ENCODE results near the gene RABIF.
"Not testable (repeated sequence)": the region's sequence is repeated elsewhere in the genome, so short reads cannot be mapped to it uniquely, and the experiment has no call there.

RABIF gene

DNA sequence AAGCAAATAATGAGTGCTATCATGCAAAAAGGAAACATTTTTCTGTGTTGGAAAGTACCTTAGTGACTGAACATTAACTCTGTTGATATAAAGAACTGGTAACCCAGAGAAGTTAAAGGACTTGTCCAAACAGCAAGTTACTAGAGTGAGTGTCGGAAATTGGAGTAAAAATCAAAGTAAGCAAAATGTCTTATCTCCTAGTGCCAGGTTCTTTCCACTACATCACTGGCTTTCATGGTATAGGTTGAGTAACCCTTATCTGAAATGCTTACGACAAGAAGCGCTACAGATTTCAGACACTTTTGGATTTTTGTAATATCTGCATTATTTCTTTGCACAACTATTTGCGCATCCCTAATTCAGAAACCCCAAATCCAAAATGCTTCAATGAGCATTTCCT lies 16.4 kb upstream of the RABIF start:
- ATAC-seq (replicated peaks) (no peak), DNase-seq (no peak)
- no peaks in the 10 kb centered on the region for H3K9me3 Mint-ChIP-seq
- peaks cover 55% of the 10 kb centered on the region for H3K36me3 Mint-ChIP-seq (ENCODE audit: insufficient read depth)
- H3K4me1 Mint-ChIP-seq (ENCODE audit: low read depth in 2 of 2), result no peaks in the 10 kb centered on the region
- H3K4me3 Mint-ChIP-seq, result no peak overlapping the region
- H3K27ac Mint-ChIP-seq, result no peak overlapping the region
- no peaks in the 10 kb centered on the region for H3K27me3 Mint-ChIP-seq

DNA sequence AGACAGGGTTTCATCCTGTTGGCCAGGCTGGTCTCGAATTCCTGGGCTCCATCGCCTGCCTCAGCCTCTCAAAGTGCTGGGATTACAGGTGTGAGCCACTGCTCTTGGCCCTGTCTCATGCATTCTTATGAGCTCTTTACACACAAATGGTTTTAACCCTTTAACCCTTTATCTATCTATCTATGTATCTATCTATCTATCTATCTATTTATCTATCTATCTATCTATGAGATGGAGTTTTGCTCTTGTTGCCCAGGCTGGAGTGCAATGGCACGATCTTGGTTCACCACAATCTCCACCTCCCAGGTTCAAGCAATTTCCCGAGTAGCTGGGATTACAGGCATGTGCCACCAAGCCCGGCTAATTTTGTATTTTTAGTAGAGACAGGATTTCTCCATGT lies 14.9 kb upstream of the RABIF start:
- ATAC-seq (replicated peaks); H3K4me3 Mint-ChIP-seq; DNase-seq; H3K4me1 Mint-ChIP-seq (ENCODE audit: low read depth in 2 of 2); H3K9me3 Mint-ChIP-seq; H3K27me3 Mint-ChIP-seq: not testable (repeated sequence)
- H3K36me3 Mint-ChIP-seq (ENCODE audit: insufficient read depth), result peaks cover 44% of the 10 kb centered on the region
- H3K27ac Mint-ChIP-seq, result peak overlapping the region in 1 of 2 donors; percentile 63

DNA sequence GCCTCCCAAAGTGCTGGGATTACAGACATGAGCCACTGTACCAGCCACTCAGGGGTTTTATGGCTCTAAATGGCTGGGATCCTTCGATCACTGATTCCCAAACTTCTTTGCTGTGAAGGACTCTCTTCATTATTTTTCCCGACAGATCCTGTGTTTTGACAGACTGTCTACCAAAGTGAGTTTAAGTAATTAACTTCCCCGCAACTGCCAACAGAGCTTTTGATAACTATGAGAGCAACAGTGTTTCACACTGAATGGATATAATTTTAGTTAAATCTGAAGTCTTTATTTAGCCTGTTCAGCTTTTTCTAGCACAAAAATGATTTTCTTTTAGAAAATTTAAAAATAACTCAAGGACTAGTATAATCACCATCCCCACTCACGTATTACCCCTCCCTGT lies 12.6 kb upstream of the RABIF start:
- Mint-ChIP-seq H3K4me3 (no peak overlapping the region), H3K36me3 (ENCODE audit: insufficient read depth) (peaks cover 42% of the 10 kb centered on the region), H3K27ac (no peak overlapping the region), H3K4me1 (ENCODE audit: low read depth in 2 of 2) (no peaks in the 10 kb centered on the region), H3K9me3 (no peaks in the 10 kb centered on the region), H3K27me3 (no peaks in the 10 kb centered on the region)
- DNase-seq (no peak), ATAC-seq (replicated peaks) (no peak)

DNA sequence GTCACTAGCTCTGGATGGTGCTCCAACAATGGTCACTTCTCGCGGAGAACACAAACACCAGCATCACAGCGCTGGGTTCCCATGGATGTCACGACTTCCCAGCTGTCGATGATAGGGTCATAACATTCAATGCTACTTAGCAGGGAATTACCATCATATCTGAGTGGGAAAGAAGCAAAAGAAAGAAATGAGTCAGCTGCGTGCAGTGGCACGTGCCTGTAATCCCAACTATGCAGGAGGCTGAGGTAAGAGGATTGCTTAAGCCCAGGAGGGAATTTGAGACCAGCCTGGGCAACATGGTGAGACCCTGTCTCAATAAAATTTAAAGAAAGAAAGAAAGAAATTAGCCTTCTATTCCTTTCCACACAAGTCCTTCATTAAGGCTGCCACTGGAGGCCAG lies 3.6 kb upstream of the RABIF start:
- no peak overlapping the region for H3K4me3 Mint-ChIP-seq
- H3K27me3 Mint-ChIP-seq, result no peaks in the 10 kb centered on the region
- peaks cover 7 to 11% of the 10 kb centered on the region in 2 donors for H3K4me1 Mint-ChIP-seq (ENCODE audit: low read depth in 2 of 2)
- DNase-seq, result no peak
- H3K36me3 Mint-ChIP-seq (ENCODE audit: insufficient read depth), result peaks cover 59% of the 10 kb centered on the region
- no peak overlapping the region for H3K27ac Mint-ChIP-seq
- H3K9me3 Mint-ChIP-seq, result no peaks in the 10 kb centered on the region
- ATAC-seq (replicated peaks), result no peak

DNA sequence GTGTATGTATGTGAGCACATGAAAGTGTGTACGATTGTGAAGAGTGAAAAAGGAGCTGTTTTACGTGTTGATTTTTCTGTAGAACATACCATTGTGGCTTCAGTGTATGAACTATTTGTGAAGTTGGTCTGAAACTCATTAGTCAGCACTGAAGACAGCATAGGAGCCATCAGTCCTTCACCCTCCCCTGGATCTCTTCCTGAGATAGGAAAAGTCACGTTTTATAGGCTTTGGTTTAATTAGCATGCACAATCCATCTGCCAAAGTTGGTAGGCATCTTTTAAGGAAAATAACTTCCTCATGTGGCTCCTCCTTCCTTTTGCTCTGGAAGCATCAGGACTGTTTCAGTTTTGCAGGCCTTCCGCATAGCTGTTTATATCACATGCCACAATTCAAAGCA lies 1.4 kb upstream of the RABIF start:
- no peak for ATAC-seq (replicated peaks)
- Mint-ChIP-seq H3K36me3 (ENCODE audit: insufficient read depth) (peaks cover 50% of the 10 kb centered on the region), H3K27me3 (no peaks in the 10 kb centered on the region), H3K27ac (peak overlapping the region in 1 of 2 donors; percentile 89), H3K4me1 (ENCODE audit: low read depth in 2 of 2) (peaks cover 7 to 11% of the 10 kb centered on the region in 2 donors), H3K4me3 (no peak overlapping the region), H3K9me3 (no peaks in the 10 kb centered on the region)
- no peak for DNase-seq

DNA sequence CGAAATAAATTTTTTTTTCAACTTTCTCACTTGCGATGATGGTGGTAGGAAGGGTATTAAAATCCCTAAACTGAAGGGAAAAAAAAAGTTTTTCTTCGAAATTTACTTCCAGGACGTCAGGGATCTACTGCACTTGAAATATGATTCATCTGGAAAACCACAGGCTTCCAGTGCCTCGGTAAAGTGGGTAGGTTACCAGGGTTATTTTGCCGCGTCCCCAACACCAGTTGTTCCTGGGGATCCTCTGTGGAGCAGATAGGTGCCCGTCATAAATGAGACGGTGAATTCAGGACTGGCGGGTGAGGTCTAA lies 773 bp downstream of the RABIF start:
- H3K27me3 Mint-ChIP-seq, result no peaks in the 10 kb centered on the region
- peak overlapping the region; percentile 89 to 94 for H3K27ac Mint-ChIP-seq
- no peak for DNase-seq
- peaks cover 34% of the 10 kb centered on the region for H3K36me3 Mint-ChIP-seq (ENCODE audit: insufficient read depth)
- peak overlapping the region; percentile 84 to 89 for H3K4me3 Mint-ChIP-seq
- H3K4me1 Mint-ChIP-seq (ENCODE audit: low read depth in 2 of 2), result peaks cover 13 to 14% of the 10 kb centered on the region in 2 donors
- no peaks in the 10 kb centered on the region for H3K9me3 Mint-ChIP-seq
- ATAC-seq (replicated peaks), result no peak

DNA sequence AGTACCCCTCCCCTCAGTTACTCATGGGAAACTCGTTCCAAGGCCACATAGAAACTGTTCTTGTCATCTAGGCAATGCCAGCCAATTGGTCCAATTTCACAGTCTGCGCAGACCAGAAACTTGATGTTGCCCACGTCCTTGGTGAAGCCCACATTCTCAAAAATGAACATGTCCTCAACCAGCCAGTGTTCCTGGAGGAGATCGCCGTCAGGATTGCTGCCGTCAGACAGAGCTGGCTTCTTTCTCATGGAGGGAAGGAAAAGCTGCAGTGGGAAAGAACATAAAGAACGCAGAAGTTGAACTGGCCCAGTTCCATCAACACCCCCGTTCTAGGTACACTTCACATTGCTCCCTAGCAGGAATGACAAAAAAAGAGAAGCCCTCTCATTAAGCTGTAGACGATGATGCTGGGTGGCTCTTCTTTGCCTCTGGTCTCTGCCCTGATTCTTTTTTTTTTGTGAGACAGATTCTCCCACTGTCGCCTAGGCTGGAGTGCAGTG lies 7.9 kb downstream of the RABIF start:
- Mint-ChIP-seq H3K27ac (peak overlapping the region in 1 of 2 donors; percentile 25), H3K27me3 (no peaks in the 10 kb centered on the region), H3K9me3 (no peaks in the 10 kb centered on the region), H3K4me3 (no peak overlapping the region), H3K36me3 (ENCODE audit: insufficient read depth) (peaks cover 31% of the 10 kb centered on the region), H3K4me1 (ENCODE audit: low read depth in 2 of 2) (peaks cover 7 to 11% of the 10 kb centered on the region in 2 donors)
- ATAC-seq (replicated peaks) (no peak), DNase-seq (no peak)

DNA sequence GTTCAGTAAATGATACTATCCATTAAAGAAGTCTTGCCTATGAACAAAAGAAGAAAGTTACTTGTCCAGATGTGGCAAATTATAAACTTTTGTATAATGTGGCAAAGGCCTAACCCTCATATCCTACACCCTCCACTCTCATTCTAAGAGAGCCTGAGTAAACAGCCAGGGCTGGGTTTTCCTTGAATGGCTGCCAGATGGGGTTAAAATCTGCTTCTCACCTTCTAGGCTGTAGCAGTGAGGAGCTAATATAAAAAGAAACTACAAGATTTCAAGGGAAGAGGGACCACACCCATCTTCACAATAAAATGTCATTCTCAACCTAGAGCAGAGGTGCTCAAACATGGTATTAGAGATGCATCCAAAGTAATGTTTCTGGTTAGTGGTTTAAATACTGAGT lies 8.9 kb downstream of the RABIF start:
- DNase-seq, result no peak
- H3K9me3 Mint-ChIP-seq, result no peaks in the 10 kb centered on the region
- no peak overlapping the region for H3K27ac Mint-ChIP-seq
- peaks cover 4 to 11% of the 10 kb centered on the region in 2 donors for H3K4me1 Mint-ChIP-seq (ENCODE audit: low read depth in 2 of 2)
- H3K36me3 Mint-ChIP-seq (ENCODE audit: insufficient read depth), result peaks cover 36% of the 10 kb centered on the region
- H3K4me3 Mint-ChIP-seq, result no peak overlapping the region
- ATAC-seq (replicated peaks), result no peak
- H3K27me3 Mint-ChIP-seq, result no peaks in the 10 kb centered on the region

DNA sequence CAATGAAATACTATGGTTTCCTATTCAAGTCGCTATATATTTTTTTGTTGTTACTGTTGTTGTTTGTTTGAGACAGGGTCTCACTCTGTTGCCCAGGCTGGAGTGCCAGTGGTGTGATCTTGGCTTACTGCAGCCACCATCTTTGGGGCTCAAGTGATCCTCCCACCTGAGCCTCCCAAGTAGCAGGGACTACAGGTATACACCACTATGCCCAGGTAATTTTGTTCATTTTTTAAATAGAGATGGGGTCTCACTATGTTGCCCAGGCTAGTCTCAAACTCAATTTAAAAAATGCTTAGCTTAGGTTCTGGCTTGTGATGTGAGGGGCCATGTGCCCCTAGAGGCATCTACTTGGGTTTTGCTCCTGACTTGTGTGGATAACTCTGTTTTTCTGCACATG lies 9.8 kb downstream of the RABIF start:
- H3K27me3 Mint-ChIP-seq, result no peaks in the 10 kb centered on the region
- peaks cover 36% of the 10 kb centered on the region for H3K36me3 Mint-ChIP-seq (ENCODE audit: insufficient read depth)
- H3K9me3 Mint-ChIP-seq, result no peaks in the 10 kb centered on the region
- ATAC-seq (replicated peaks), result no peak
- H3K27ac Mint-ChIP-seq, result no peak overlapping the region
- H3K4me3 Mint-ChIP-seq, result no peak overlapping the region
- peaks cover 3 to 11% of the 10 kb centered on the region in 2 donors for H3K4me1 Mint-ChIP-seq (ENCODE audit: low read depth in 2 of 2)
- DNase-seq, result no peak

DNA sequence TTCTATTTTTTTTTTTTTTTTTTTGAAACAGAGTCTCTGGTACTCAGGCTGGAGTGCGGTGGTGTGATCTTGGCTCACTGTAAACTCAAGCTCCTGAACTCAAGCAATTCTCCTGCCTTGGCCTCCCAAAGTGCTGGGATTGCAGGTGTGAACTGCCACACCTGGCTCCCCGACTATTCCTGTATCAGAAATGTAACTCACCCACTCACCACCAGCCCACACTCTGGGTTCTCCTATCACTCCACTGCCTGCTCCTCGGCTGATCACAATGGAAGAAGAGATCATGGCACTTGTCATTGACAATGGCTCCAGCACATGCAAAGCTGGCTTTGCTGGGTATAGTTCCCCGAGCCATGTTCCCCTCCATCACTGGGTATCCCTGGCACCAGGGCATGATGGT lies 15.9 kb downstream of the RABIF start:
- Mint-ChIP-seq H3K4me3 (no peak overlapping the region), H3K36me3 (ENCODE audit: insufficient read depth) (peaks cover 19% of the 10 kb centered on the region), H3K27ac (no peak overlapping the region), H3K4me1 (ENCODE audit: low read depth in 2 of 2) (no peaks in the 10 kb centered on the region), H3K27me3 (peaks cover 9 to 11% of the 10 kb centered on the region in 2 donors), H3K9me3 (no peaks in the 10 kb centered on the region)
- no peak for DNase-seq
- ATAC-seq (replicated peaks), result no peak

DNA sequence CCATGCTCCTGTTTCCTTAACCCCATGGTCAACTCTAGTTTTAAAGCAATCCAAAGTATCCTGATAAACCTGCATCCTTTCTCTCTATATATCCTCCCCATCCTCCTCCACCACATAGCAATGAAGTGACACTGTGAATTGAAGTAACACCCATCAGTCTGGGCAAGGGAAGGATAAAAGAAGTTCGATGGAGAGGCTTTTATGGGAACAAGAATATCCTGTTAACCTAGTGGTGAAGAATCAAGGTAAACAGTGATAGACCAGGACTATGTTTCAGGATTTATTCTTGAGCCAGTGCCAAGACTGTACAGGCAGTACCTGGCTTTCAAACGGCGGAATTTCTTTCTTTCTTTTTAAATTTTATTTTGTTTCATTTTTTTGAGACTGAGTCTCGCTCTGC lies 17.6 kb downstream of the RABIF start:
- Mint-ChIP-seq H3K36me3 (ENCODE audit: insufficient read depth) (peaks cover 16% of the 10 kb centered on the region), H3K27me3 (peaks cover 16 to 19% of the 10 kb centered on the region in 2 donors), H3K9me3 (no peaks in the 10 kb centered on the region), H3K4me1 (ENCODE audit: low read depth in 2 of 2) (no peaks in the 10 kb centered on the region), H3K4me3 (no peak overlapping the region), H3K27ac (no peak overlapping the region)
- ATAC-seq (replicated peaks), result no peak
- no peak for DNase-seq

DNA sequence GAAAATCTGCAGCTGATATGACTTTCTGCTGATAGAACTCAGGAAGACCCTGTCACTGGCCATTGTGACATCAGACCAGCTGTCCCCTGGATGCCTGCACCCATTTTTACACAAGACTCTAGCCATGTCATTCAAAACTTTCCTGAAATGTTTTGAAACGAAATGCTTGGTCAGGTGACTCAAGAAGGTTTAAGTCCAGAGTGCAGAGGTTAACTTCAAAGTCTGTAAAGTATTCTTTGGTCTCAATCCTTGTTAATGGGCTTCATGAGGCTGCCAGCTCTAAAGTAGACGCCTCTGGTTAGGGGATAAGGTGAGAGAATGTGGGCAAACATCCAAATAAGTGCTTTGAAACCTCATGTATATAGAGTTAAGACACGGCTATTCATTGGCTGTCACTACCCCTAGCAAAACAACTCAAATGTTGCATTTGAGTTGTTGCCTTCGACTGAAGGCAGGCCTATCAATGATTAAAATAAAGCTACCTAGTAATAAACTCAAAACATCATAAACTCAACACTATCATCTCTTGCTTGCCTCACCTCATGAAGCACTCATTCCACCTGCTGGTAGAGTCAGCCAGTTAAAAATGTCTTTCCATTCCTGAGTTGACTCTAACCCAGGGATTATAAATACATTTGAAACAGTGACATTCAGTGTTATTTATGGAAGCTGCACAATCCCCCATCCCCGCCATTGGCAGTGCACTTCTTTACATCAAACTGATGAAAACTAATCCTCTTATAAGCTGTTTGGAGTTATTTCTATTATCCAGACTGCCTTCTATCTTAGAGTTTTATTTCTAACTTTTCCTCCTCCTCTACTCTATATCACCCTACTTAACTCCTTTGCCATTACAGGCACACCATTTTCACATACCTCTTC lies 26.0 kb downstream of the RABIF start:
- no peak for DNase-seq
- no peak overlapping the region for H3K27ac Mint-ChIP-seq
- H3K4me3 Mint-ChIP-seq, result peak overlapping the region; percentile 81 to 88
- no peaks in the 10 kb centered on the region for H3K9me3 Mint-ChIP-seq
- H3K27me3 Mint-ChIP-seq, result peaks cover 65 to 83% of the 10 kb centered on the region in 2 donors
- H3K4me1 Mint-ChIP-seq (ENCODE audit: low read depth in 2 of 2), result peaks cover 11 to 12% of the 10 kb centered on the region in 2 donors
- H3K36me3 Mint-ChIP-seq (ENCODE audit: insufficient read depth), result peaks cover 3% of the 10 kb centered on the region
- no peak for ATAC-seq (replicated peaks)

DNA sequence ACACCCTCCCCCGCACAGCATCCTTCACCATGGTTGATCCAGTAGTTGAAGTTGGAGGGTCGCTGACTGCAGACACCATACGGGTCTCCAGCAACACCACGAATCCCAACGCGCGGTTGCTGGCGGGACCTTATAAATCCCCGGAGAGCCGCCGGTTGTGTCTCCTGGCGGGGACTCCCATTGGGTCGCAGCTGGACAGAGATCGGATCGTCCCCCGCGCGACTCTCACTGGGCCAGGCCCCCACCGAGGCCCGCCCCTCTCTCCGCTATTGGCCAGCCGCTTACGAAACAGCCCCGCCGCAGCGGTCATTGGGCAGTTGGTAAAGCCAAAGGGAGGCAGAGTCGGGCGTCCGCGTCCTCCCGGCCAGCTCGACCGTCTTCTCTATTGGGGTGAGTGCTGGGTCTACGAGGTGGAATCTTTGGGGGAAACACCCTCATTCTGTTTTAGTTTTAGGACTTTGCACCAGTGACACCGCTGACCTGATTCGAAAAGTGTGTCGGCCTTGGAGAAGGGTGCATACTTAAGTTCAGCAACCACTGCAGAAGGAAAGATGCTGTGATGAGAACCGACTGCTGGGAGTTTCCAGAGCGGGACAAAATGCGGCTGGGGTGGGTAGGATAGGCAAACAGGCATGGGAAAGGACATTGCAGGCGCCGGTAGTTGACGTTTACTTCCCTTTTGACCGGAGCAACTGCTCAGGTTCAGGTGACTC lies 27.4 kb downstream of the RABIF start:
- Mint-ChIP-seq H3K27me3 (peaks cover 60 to 75% of the 10 kb centered on the region in 2 donors), H3K36me3 (ENCODE audit: insufficient read depth) (no peaks in the 10 kb centered on the region), H3K4me3 (peak overlapping the region; percentile 81 to 88), H3K27ac (peak overlapping the region in 1 of 2 donors; percentile 77), H3K9me3 (no peaks in the 10 kb centered on the region), H3K4me1 (ENCODE audit: low read depth in 2 of 2) (peaks cover 11 to 12% of the 10 kb centered on the region in 2 donors)
- peak in 1 of 3 experiments; percentile 6 for DNase-seq
- ATAC-seq (replicated peaks), result peak; percentile 77

All from effector memory CD8-positive, alpha-beta T cell (primary cell).